ENCODE measurements around the gene KLC1.

DNA sequence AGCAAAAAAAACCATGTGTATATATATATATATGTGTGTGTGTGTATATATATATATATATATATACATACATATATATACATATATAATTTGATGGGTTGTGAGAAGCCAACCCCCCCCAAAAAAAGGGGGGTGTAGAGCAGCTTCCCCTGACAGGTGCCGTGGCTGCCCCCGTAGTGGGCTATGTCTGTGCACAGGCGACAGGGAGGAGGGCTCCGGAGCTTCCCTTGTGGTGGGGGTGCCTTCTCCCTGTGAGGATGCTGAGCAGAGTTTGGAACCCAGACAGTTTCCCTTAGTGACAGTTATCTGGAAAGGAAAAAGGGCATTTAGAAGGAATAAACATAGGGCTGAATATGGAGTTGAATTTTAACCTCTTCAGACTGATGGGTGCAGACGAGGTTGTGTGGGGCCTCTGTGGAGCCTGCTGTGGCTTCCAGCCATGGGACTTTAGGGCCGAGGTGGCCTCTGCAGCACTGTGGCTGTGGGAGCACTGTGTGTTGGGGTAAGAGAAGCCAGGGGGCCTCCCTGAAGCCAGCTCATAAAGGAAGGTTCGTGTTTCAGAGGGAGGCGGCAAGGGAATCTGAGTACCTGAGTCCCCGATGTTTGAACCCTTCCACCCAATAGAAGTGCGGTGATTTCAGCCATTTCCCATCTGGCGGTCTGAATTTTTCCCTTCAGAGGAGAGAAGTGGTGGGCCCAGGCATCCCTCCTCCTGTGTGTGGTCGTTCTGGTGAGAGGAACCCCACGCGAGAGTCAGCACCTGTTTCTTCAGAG, 66.5 kb downstream of the KLC1 start:
- no peak for TF ChIP-seq POLR2A (IDR thresholded peaks at IDR 0.05)
- TF ChIP-seq, protein P1, sequence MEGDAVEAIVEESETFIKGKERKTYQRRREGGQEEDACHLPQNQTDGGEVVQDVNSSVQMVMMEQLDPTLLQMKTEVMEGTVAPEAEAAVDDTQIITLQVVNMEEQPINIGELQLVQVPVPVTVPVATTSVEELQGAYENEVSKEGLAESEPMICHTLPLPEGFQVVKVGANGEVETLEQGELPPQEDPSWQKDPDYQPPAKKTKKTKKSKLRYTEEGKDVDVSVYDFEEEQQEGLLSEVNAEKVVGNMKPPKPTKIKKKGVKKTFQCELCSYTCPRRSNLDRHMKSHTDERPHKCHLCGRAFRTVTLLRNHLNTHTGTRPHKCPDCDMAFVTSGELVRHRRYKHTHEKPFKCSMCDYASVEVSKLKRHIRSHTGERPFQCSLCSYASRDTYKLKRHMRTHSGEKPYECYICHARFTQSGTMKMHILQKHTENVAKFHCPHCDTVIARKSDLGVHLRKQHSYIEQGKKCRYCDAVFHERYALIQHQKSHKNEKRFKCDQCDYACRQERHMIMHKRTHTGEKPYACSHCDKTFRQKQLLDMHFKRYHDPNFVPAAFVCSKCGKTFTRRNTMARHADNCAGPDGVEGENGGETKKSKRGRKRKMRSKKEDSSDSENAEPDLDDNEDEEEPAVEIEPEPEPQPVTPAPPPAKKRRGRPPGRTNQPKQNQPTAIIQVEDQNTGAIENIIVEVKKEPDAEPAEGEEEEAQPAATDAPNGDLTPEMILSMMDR (IDR thresholded peaks at IDR 0.05): no peak
